AG04449 (cell line): ENCODE data around the gene ATP13A4.

Experiments
- CTCF ChIA-PET: fragments of 350-600 bp; formaldehyde crosslinking; extraction: SDS; loops from one replicate; lab custom pipeline; 2021; ENCODE audit warnings: antibody characterized with exemption; lab: Yijun Ruan, JAX
- POLR2A ChIA-PET: fragments of 400-600, 350-600 bp; formaldehyde crosslinking; extraction: SDS; loops from one replicate; lab custom pipeline; 2020; ENCODE audit warnings: antibody characterized with exemption, inconsistent platforms; lab: Yijun Ruan, JAX
- DNase-seq: peaks from one replicate; pipeline ENCODE4 v3.0.0-alpha.2; 2010; ENCODE audit warnings: low read depth, low spot score
- H3K4me3 ChIP-seq: 2 replicates; pipeline ENCODE4 v1.5.1; 2011; ENCODE audit warnings: low read depth, mild to moderate bottlenecking, control low read depth, low read length
- CTCF ChIP-seq: IDR thresholded peaks from one replicate; pipeline ENCODE4 v1.5.1; 2011; ENCODE audit warnings: mild to moderate bottlenecking, moderate library complexity, low read length, control low read depth, inconsistent platforms; ENCODE audit not compliant: insufficient read depth; ENCODE audit errors: missing control alignments

The ATP13A4 gene

GRCh38 chr3:193389335-193389734, 165.4 kb downstream of the ATP13A4 start:
- no peak overlapping the region for H3K4me3 ChIP-seq
- ChIA-PET CTCF (no interaction called here), POLR2A (no interaction called here)
- no peak for DNase-seq
- TF ChIP-seq CTCF, result no peak

- CTCF ChIA-PET, result no interaction called here
- POLR2A ChIA-PET, result no interaction called here
Observed at GRCh38 chr3:193388361-193388760, 166.3 kb downstream of the ATP13A4 start.

DNA sequence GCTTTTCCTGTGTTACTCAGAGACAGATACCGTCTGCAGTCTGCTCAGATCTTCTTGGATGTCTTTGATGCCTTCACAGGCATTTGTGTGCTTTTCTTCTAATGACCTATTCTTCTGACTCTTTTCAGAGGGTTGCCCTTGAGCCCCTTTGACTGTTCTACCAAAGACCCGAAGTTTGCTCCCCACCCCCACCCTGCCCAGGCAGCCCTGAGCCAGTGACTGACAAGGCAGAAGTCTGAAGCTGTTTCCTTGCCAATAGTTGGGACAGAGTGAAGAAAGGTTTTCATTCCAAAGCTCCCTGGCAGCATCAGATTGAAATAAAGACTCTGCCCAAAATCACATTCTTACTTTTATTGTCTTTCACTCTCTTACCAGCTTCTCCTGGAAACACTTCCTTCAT, 167.1 kb downstream of the ATP13A4 start:
- no peak for TF ChIP-seq CTCF
- DNase-seq, result no peak
- POLR2A ChIA-PET, result no interaction called here
- CTCF ChIA-PET, result no interaction called here
- no peak overlapping the region for H3K4me3 ChIP-seq

More at GRCh38 chr3:193388361-193388760, 166.3 kb downstream of the ATP13A4 start:
- no peak overlapping the region for H3K4me3 ChIP-seq
- no peak for DNase-seq
- TF ChIP-seq CTCF, result no peak

GRCh38 chr3:193378706-193379105, 176.0 kb downstream of the ATP13A4 start, which contains the start of gene ATP13A5:
Gene ATP13A5, minus strand, starts transcription at chr3:193378753. Its CDS starts 28 bp downstream, at chr3:193378725.
- H3K4me3 ChIP-seq, result no peak within 1 kb of the TSS
- DNase-seq, result no peak
- ChIA-PET POLR2A (no interaction called here), CTCF (no interaction called here)
- TF ChIP-seq CTCF, result no peak

DNA sequence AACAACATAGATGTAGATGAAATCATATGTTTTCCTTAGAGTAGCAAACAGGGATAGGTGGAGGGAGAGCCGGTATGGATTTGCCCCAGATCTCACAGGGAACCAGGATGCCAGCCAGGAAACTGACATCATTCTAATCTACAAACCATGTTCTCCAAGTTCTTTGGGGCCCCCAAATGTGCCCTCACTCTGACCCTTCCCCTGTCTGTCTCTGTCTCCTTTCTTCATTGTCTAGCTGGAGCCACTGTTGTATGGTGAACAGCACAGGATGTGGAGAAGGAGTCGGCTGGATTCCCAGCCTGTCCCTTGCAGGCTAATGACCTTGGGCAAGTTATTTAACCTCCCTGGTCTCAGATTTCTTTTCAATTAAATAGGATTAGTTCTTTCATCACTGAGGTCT, 177.1 kb downstream of the ATP13A4 start:
- no peak for TF ChIP-seq CTCF
- ChIA-PET POLR2A (no interaction called here), CTCF (no interaction called here)
- no peak overlapping the region for H3K4me3 ChIP-seq
- no peak for DNase-seq

DNA sequence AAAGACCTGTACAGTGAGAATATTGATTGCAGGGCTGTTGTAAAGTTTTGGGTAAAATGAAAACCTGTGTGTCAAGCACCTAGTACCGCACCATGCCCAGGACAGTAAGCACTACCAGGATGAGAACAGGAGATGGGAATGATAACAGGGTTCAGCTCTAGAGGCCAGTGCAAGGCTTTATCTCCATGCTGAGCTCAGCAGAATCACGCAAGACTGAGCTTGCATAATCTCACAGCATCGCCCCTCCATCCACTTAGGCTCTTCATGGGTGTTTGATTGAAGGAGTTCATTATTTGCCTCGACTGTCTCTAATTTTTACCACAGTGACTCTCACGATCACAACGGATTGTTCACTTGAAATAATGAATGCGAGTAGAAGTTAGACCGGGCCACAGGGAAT, 179.1 kb downstream of the ATP13A4 start:
- DNase-seq, result no peak
- TF ChIP-seq CTCF, result no peak
- CTCF ChIA-PET, result no interaction called here

More for the DNA sequence above, 179.1 kb downstream of the ATP13A4 start:
- POLR2A ChIA-PET, result no interaction called here
- H3K4me3 ChIP-seq, result no peak overlapping the region
